ENCODE data around the gene IFIH1. TPM values are rescaled to one million over a fixed set of nuclear protein-coding genes. Genes with fewer than 3 reads are reported as not detected.

Gene IFIH1
- total RNA-seq, 1 donor from 2014 or later, result 10.7 TPM

DNA sequence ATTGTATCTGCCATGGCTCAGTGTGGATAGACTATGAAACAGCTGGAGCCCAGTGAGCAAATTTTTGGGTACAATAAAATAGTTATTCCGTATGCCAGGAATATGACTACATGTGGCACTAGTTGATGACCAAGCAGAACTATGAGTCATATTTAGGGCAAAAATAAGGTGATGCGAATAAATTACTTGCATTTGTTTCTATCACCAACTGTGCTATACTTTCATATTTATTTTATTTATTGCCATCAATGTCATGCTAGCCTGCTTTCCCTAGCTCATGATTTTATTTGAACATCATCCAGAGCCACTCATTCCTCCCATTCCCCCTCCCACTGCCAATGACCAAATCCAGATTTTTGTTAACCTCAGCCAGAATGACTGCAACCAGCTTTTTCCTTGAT is 61.9 kb downstream of the IFIH1 start:
- H3K9me3 Mint-ChIP-seq, result no peaks in the 10 kb centered on the region
- no peaks in the 10 kb centered on the region for H3K36me3 Mint-ChIP-seq
- H3K4me3 Mint-ChIP-seq, result no peak overlapping the region
- H3K27me3 Mint-ChIP-seq (ENCODE audit: low read depth), result no peaks in the 10 kb centered on the region
- TF ChIP-seq, protein P1, sequence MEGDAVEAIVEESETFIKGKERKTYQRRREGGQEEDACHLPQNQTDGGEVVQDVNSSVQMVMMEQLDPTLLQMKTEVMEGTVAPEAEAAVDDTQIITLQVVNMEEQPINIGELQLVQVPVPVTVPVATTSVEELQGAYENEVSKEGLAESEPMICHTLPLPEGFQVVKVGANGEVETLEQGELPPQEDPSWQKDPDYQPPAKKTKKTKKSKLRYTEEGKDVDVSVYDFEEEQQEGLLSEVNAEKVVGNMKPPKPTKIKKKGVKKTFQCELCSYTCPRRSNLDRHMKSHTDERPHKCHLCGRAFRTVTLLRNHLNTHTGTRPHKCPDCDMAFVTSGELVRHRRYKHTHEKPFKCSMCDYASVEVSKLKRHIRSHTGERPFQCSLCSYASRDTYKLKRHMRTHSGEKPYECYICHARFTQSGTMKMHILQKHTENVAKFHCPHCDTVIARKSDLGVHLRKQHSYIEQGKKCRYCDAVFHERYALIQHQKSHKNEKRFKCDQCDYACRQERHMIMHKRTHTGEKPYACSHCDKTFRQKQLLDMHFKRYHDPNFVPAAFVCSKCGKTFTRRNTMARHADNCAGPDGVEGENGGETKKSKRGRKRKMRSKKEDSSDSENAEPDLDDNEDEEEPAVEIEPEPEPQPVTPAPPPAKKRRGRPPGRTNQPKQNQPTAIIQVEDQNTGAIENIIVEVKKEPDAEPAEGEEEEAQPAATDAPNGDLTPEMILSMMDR (IDR thresholded peaks at IDR 0.05; ENCODE audit: unreplicated experiment), result no peak
- no peak overlapping the region for H3K27ac Mint-ChIP-seq
- DNase-seq (ENCODE audit: low spot score in 2 of 2, unreplicated experiment in 2 of 2), result no peak
- H3K4me1 Mint-ChIP-seq, result peaks cover 15% of the 10 kb centered on the region

DNA sequence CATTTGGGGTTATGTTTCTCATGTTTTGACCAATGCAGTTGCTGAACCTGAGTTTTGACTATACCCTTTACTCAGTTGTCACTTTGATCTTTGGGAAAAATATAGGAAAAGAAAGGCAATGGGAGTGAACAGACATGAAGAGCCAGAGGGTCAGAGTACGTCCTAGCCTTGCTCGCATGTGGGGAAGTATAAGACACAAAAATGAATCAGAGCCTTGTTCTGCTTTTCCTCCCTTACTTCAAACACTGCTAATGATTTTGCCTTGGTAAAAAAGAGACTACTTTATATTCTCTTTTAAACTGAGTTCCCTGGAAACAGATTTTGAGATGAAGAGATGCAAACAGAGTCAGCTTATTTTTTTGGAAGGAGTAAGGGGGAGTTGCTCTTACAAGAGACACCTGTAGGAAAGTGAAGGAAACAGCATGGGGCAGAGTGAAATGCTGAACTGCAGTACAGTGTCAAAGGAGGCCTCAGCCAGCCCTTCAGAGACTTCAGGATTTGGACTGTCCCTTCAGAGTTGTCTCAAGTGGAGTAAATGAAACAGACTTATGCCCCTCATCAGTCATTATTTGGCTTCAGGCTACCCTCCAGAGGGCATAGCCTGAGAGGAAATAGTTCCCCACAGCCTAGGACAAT is 64.1 kb downstream of the IFIH1 start:
- no peak for DNase-seq (ENCODE audit: low spot score in 2 of 2, unreplicated experiment in 2 of 2)
- H3K27ac Mint-ChIP-seq, result no peak overlapping the region
- H3K4me1 Mint-ChIP-seq, result peaks cover 15% of the 10 kb centered on the region
- no peaks in the 10 kb centered on the region for H3K27me3 Mint-ChIP-seq (ENCODE audit: low read depth)
- TF ChIP-seq, protein P1 (IDR thresholded peaks at IDR 0.05; ENCODE audit: unreplicated experiment), result no peak
- H3K36me3 Mint-ChIP-seq, result peaks cover 2% of the 10 kb centered on the region
- H3K4me3 Mint-ChIP-seq, result no peak overlapping the region
- H3K9me3 Mint-ChIP-seq, result peaks cover 12% of the 10 kb centered on the region

DNA sequence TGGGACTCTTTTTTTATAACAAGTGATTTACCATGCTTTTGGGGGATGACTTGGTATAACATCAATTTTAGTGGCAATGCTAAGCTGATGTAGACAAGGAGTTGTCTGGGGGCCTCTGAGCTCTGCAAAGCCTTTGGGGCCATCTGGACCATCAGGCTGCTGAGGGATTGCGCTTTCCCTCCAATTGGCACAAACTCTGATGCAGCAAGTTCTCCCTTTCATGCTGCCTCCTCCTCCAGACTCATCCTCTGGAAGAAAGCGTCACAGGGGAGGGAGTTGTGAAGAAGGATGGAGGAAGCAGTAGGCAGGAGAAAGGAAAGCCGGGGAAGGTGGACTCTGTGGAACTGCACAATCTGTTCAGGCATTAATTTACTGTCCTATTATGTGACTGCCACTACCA is 65.0 kb downstream of the IFIH1 start:
- Mint-ChIP-seq H3K4me3 (no peak overlapping the region), H3K9me3 (peaks cover 18% of the 10 kb centered on the region), H3K27ac (no peak overlapping the region), H3K36me3 (peaks cover 2% of the 10 kb centered on the region), H3K4me1 (peaks cover 15% of the 10 kb centered on the region), H3K27me3 (ENCODE audit: low read depth) (no peaks in the 10 kb centered on the region)
- TF ChIP-seq, protein P1 (IDR thresholded peaks at IDR 0.05; ENCODE audit: unreplicated experiment), result no peak
- DNase-seq (ENCODE audit: low spot score in 2 of 2, unreplicated experiment in 2 of 2), result no peak

DNA sequence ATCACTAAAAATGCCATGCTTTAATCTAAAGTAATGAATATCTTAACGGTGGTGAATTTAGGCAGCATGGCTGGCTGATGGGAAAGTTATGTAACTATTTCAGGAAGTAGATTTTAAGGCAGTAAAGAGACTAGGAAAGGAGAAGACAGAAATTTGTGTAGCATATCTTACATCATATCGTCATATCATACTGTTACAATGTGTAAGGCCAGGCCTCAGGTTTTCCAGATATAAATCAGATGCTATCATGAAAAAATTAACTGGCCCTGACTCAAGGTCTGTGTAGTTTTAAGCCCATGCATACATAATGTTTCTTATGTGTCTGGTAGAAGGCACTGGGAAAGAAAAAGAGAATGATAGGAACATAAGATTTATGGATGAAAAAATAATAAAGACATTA is 66.3 kb downstream of the IFIH1 start:
- H3K4me1 Mint-ChIP-seq, result peaks cover 9% of the 10 kb centered on the region
- peaks cover 27% of the 10 kb centered on the region for H3K9me3 Mint-ChIP-seq
- peaks cover 2% of the 10 kb centered on the region for H3K36me3 Mint-ChIP-seq
- H3K4me3 Mint-ChIP-seq, result no peak overlapping the region
- H3K27me3 Mint-ChIP-seq (ENCODE audit: low read depth), result no peaks in the 10 kb centered on the region
- TF ChIP-seq, protein P1 (IDR thresholded peaks at IDR 0.05; ENCODE audit: unreplicated experiment), result no peak
- no peak overlapping the region for H3K27ac Mint-ChIP-seq
- DNase-seq (ENCODE audit: low spot score in 2 of 2, unreplicated experiment in 2 of 2), result no peak

DNA sequence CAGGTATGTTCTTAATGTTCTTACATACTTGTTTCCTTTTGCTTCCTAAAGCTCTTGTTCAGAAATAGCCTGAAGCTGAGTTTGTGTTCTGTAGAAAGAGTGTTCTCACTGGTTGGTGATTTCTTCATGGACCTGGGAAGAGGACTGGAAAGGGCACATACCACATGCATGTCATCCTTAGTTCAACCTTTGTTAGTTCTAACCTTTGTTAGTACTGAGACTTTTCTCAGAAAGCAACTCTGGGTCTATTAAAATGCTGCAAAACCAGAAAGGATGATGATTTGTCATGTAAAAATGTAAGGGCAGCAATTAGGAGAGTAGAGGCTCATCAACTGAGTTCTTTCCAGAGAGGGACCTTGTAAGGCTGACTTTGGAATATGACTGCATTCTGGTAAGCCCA is 72.7 kb downstream of the IFIH1 start:
- peaks cover 2% of the 10 kb centered on the region for H3K36me3 Mint-ChIP-seq
- H3K27me3 Mint-ChIP-seq (ENCODE audit: low read depth), result no peaks in the 10 kb centered on the region
- DNase-seq (ENCODE audit: low spot score in 2 of 2, unreplicated experiment in 2 of 2), result no peak
- H3K4me3 Mint-ChIP-seq, result no peak overlapping the region
- H3K9me3 Mint-ChIP-seq, result peaks cover 30% of the 10 kb centered on the region
- peaks cover 34% of the 10 kb centered on the region for H3K4me1 Mint-ChIP-seq
- TF ChIP-seq, protein P1 (IDR thresholded peaks at IDR 0.05; ENCODE audit: unreplicated experiment), result no peak
- peak overlapping the region; percentile 64 for H3K27ac Mint-ChIP-seq

Measured in mesothelial cell of epicardium (in vitro differentiated cells).